Putamen (tissue), 1 donor: ENCODE data around the gene TRIM40.
"Not testable (repeated sequence)": the region's sequence is repeated elsewhere in the genome, so short reads cannot be mapped to it uniquely, and the experiment has no call there.

Experiments used
- DNase-seq: peaks from one replicate; pipeline ENCODE4 v3.0.0-alpha.2; 2016; ENCODE audit warnings: low spot score

Gene TRIM40

GRCh38 chr6:30163090-30163917 lies 27.4 kb downstream of the TRIM40 start, which contains the start of gene TRIM15:
TSS of gene TRIM15 (plus strand) at chr6:30163546. CDS start at chr6:30163685, 139 bp downstream.
- DNase-seq = no peak

GRCh38 chr6:30163918-30164654 lies 28.1 kb downstream of the TRIM40 start:
- no peak for DNase-seq

- no peak for DNase-seq
These were observed 28.8 kb downstream of the TRIM40 start for GRCh38 chr6:30164714-30165113.

GRCh38 chr6:30165238-30165637 lies 29.3 kb downstream of the TRIM40 start:
- not testable (repeated sequence) for DNase-seq

- DNase-seq = no peak
These were observed 31.2 kb downstream of the TRIM40 start for GRCh38 chr6:30167101-30167500.

- DNase-seq = no peak
These were observed 32.8 kb downstream of the TRIM40 start for GRCh38 chr6:30168741-30169140.

- DNase-seq = no peak
These were observed 34.0 kb downstream of the TRIM40 start for GRCh38 chr6:30169658-30170614.

GRCh38 chr6:30171677-30172471 lies 35.9 kb downstream of the TRIM40 start:
- DNase-seq = no peak

- no peak for DNase-seq
These were observed 36.7 kb downstream of the TRIM40 start for GRCh38 chr6:30172681-30173080.

- no peak for DNase-seq
These were observed 39.8 kb downstream of the TRIM40 start for GRCh38 chr6:30175765-30176164.

- no peak for DNase-seq
These were observed 42.9 kb downstream of the TRIM40 start for GRCh38 chr6:30178837-30179236.

GRCh38 chr6:30180145-30180544 lies 44.2 kb downstream of the TRIM40 start:
- no peak for DNase-seq

GRCh38 chr6:30184417-30185031 lies 48.6 kb downstream of the TRIM40 start:
- DNase-seq = no peak

- no peak for DNase-seq
These were observed 50.0 kb downstream of the TRIM40 start for GRCh38 chr6:30185846-30186484.

- no peak for DNase-seq
These were observed 52.6 kb downstream of the TRIM40 start for GRCh38 chr6:30188541-30188940.

GRCh38 chr6:30192076-30192475 lies 56.1 kb downstream of the TRIM40 start:
- DNase-seq = peak; percentile 40

- no peak for DNase-seq
These were observed 59.1 kb downstream of the TRIM40 start for GRCh38 chr6:30194797-30195690.

GRCh38 chr6:30195951-30196350 lies 60.0 kb downstream of the TRIM40 start:
- no peak for DNase-seq

- DNase-seq = no peak
These were observed 60.4 kb downstream of the TRIM40 start for GRCh38 chr6:30196376-30196775.
